Panc1 (cell line): ENCODE data around the gene CDH13. TPM values are rescaled to one million over a fixed set of nuclear protein-coding genes. Genes with fewer than 3 reads are reported as not detected.

Experiments used
- ATAC-seq: fragments of 200-7000 bp; cut with Tn5 transposase; 2 replicates; pipeline ENCODE4 v1.9.1; 2020; ENCODE audit warnings: mild to moderate bottlenecking, moderate library complexity
- BruUV-seq: library from RNA; stranded (reverse); fragments of 400-500 nt; replicated peaks from 2 replicates; lab custom pipeline; 2021; lab: Mats Ljungman, UMichigan
- CTCF ChIA-PET: fragments of 300-600 bp; sonication (Branson Sonifier 250); formaldehyde crosslinking; loops from one replicate; lab custom pipeline; 2022; ENCODE audit warnings: antibody characterized with exemption; lab: Charles Lee
- POLR2A ChIA-PET: fragments of 300-600 bp; sonication (Branson Sonifier 250); formaldehyde crosslinking; loops from one replicate; lab custom pipeline; 2022; ENCODE audit warnings: antibody characterized with exemption; lab: Charles Lee
- DNase-seq: peaks from one replicate; pipeline ENCODE4 v3.0.0-alpha.2; 2010; ENCODE audit warnings: low read depth, low spot score
- H3K27ac ChIP-seq: 2 replicates; pipeline ENCODE4 v1.5.1; 2011; ENCODE audit warnings: mild to moderate bottlenecking, low read length, inconsistent platforms
- H3K27me3 ChIP-seq: fragments of 200-500 bp; sonication (Bioruptor generic); 2 replicates; pipeline ENCODE4 v1.6.0; 2014; ENCODE audit warnings: low read length, inconsistent platforms; ENCODE audit not compliant: control insufficient read depth, insufficient read depth
- H3K36me3 ChIP-seq: fragments of 200-500 bp; sonication (Bioruptor generic); 2 replicates; pipeline ENCODE4 v1.5.1; 2014; ENCODE audit warnings: inconsistent platforms, mild to moderate bottlenecking, low read length, moderate library complexity; ENCODE audit not compliant: control insufficient read depth, insufficient read depth
- H3K4me1 ChIP-seq: 2 replicates; pipeline ENCODE4 v1.5.1; 2011; ENCODE audit warnings: inconsistent platforms, mild to moderate bottlenecking, low read length, moderate library complexity; ENCODE audit not compliant: control insufficient read depth, insufficient read depth
- H3K4me3 ChIP-seq, 2 experiments: 2 replicates each; pipeline ENCODE4 v1.5.1; 2011 to 2012; ENCODE audit warnings: low read depth in 2 of 2, low read length in 2 of 2, mild to moderate bottlenecking in 2 of 2, inconsistent platforms in 1 of 2, moderate library complexity in 1 of 2
- H3K9me3 ChIP-seq: fragments of 200-500 bp; sonication (Bioruptor generic); 2 replicates; pipeline ENCODE4 v1.5.1; 2014; ENCODE audit warnings: low read depth, mild to moderate bottlenecking, inconsistent platforms, low read length, moderate library complexity; ENCODE audit not compliant: control insufficient read depth, insufficient read depth
- CTCF ChIP-seq: fragments of 450-650 bp; IDR thresholded peaks from 2 replicates; pipeline ENCODE4 v1.5.1; 2017; ENCODE audit warnings: mild to moderate bottlenecking
- POLR2AphosphoS5 ChIP-seq: IDR thresholded peaks from 2 replicates; pipeline ENCODE4 v1.6.1; 2012; ENCODE audit warnings: mild to moderate bottlenecking, low read depth, low read length, moderate library complexity
- REST ChIP-seq, 2 experiments: IDR thresholded peaks; 2 replicates each; pipeline ENCODE4 v1.6.1; 2011 to 2012; ENCODE audit warnings: low read depth in 2 of 2, control low read depth in 1 of 2, low read length in 1 of 2, mild to moderate bottlenecking in 1 of 2, moderate library complexity in 1 of 2; ENCODE audit not compliant: insufficient read depth in 1 of 2
- SIN3A ChIP-seq: IDR thresholded peaks from 2 replicates; pipeline ENCODE4 v1.6.1; 2012; ENCODE audit warnings: low read depth, mild to moderate bottlenecking, low read length, moderate library complexity, borderline replicate concordance; ENCODE audit not compliant: insufficient read depth
- TCF7L2 ChIP-seq: IDR thresholded peaks from 2 replicates; pipeline ENCODE4 v1.6.1; 2011; ENCODE audit warnings: mild to moderate bottlenecking, low read depth, low read length, inconsistent platforms
- in situ Hi-C: cut with HindIII; loops from 2 replicates; pipeline ENCODE4 v1.10.0; 2016; ENCODE audit warnings: low sequenced_read_pairs, low pct_unique_long_range_greater_than_20kb
- intact Hi-C: fragments of 100-400 bp; cut with micrococcal nuclease; formaldehyde crosslinking; loops from one replicate; pipeline ENCODE4 v1.10.0; 2022; ENCODE audit not compliant: unreplicated experiment
- total RNA-seq: library from RNA; stranded (reverse); gene quantifications from one replicate; pipeline ENCODE4 v1.2.1, GENCODE V29; 2021; ENCODE audit not compliant: unreplicated experiment

Gene CDH13
- total RNA-seq, 1 experiment from 2014 or later = not detected

GRCh38 chr16:83115491-83116232 is 488.9 kb downstream of the CDH13 start:
- ATAC-seq (no peak), DNase-seq (no peak)
- in situ Hi-C loops (no loop called here), intact Hi-C loops (no loop called here)
- Histone ChIP-seq H3K27ac (no peak overlapping the region), H3K9me3 (no peaks in the 10 kb centered on the region), H3K27me3 (no peaks in the 10 kb centered on the region; the same call in 1 of the 2 replicates), H3K4me3 (no peak overlapping the region), H3K36me3 (no peaks in the 10 kb centered on the region), H3K4me1 (no peaks in the 10 kb centered on the region)
- POLR2A ChIA-PET = no interaction called here
- TF ChIP-seq REST (IDR thresholded peaks at IDR 0.05; ENCODE audit: insufficient read depth in 1 of 2, low read depth in 2 of 2, low read length in 1 of 2) (no peak), POLR2AphosphoS5 (no peak), CTCF (no peak), TCF7L2 (no peak), SIN3A (no peak)
- no TSS peak for BruUV-seq
- CTCF ChIA-PET = no interaction called here

GRCh38 chr16:83116274-83116892 is 489.6 kb downstream of the CDH13 start:
- H3K36me3 ChIP-seq = no peaks in the 10 kb centered on the region
- CTCF ChIA-PET = no interaction called here
- intact Hi-C loops = no loop called here
- no peaks in the 10 kb centered on the region for H3K9me3 ChIP-seq
- BruUV-seq = no TSS peak
- DNase-seq (no peak), ATAC-seq (no peak)
- no peak overlapping the region for H3K27ac ChIP-seq
- no peaks in the 10 kb centered on the region for H3K4me1 ChIP-seq
- no peaks in the 10 kb centered on the region; the same call in 1 of the 2 replicates for H3K27me3 ChIP-seq
- no peak overlapping the region for H3K4me3 ChIP-seq
- TF ChIP-seq POLR2AphosphoS5 (no peak), REST (IDR thresholded peaks at IDR 0.05; ENCODE audit: insufficient read depth in 1 of 2, low read depth in 2 of 2, low read length in 1 of 2) (no peak), CTCF (no peak), SIN3A (no peak), TCF7L2 (no peak)
- POLR2A ChIA-PET = no interaction called here
- in situ Hi-C loops = no loop called here
